Fibroblast of mammary gland (primary cell): Measurements from ENCODE around the gene JADE3.

Experiments
- DNase-seq: peaks from one replicate; pipeline ENCODE4 v3.0.0-alpha.2; 2010; ENCODE audit warnings: low read depth
- H3K4me3 ChIP-seq: 2 replicates; pipeline ENCODE4 v1.5.1; 2011; ENCODE audit warnings: low read depth, mild to moderate bottlenecking, low read length, moderate library complexity; ENCODE audit not compliant: control insufficient read depth
- CTCF ChIP-seq: conservative IDR thresholded peaks from 2 replicates; pipeline ENCODE4 v1.5.1; 2011; ENCODE audit warnings: low read depth, low read length, inconsistent platforms; ENCODE audit not compliant: control insufficient read depth, insufficient read depth

Gene JADE3

DNA sequence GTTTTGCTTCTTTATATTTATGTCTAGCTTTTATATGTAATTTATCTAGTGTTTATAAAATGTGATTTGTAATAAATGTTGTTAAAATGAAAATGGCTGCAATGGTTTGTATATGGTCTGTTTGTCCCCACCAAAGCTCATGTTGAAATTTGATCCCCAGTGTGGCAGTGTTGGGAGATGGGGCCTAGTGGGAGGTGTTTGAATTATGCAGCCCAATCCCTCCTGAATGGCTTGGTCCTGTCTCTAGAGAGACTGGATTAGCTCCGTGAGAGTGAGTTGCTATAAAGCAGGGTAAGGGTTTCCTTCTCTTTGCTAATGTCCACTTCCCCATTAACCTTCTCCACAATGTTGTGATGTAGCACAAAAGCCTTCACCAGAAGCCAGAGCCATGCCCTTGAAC, 30.0 kb upstream of the JADE3 start:
- no peak for TF ChIP-seq CTCF
- no peak for DNase-seq
- H3K4me3 ChIP-seq: no peak overlapping the region

DNA sequence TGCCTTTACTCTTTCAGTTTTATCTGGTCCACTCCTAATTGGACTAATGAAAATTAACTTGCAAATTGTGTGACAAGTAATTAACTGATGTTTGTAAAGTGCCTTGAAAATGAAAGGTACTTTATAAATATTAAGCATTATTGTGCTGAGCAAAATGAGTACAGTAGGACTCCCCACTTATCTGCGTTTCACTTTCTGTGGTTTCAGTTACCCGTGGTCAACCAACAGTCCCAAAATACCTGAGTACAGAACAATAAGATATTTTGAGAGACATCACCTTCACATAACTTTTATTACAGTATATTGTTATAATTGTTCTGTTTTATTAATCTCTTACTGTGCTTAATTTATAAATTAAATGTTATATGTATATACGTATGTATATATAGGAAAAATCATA, 27.4 kb upstream of the JADE3 start:
- H3K4me3 ChIP-seq: no peak overlapping the region
- DNase-seq: no peak
- TF ChIP-seq CTCF: no peak

- no peak for TF ChIP-seq CTCF
- no peak for DNase-seq
- no peak overlapping the region for H3K4me3 ChIP-seq
Observed at GRCh38 chrX:46898207-46898606, 14.0 kb upstream of the JADE3 start.

DNA sequence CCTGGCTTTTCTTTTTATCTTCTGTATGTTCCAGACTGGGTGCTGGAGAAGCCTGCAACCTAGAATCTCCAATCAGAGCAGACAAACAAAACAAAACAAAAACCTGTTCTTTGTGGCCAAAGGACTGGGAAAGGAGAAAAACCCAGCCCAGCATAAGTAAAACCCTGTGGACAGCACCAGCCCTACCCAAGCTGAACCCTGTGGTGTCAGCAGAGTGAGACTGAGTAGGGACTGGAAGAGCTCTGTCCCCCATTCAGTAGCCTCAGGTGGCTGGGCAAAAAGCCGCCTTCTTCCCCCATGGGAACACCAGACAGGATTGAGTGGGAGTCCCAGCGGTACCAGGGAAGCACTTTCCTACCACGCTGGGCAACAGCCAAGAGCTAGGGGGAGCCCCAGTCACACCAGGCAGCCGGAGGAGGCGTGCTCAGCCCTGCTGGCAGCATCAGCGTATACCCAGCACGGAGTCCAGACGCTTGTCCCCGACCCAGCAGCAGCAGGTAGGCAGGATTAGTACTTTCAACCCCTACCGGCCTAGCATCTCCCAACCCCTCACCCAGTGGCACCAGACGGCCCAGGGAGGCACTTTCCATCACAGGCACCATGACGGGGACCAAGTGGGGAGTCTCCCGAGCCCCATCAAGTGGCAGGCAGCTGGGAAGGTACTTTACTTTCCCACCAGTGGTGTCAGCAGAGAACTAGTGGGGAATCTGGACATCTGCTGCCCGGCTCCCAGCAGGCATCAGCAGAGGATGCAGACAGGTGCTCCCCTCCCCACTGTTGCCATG, 8.6 kb upstream of the JADE3 start:
- DNase-seq: peak; percentile 65
- peak; percentile 47 for TF ChIP-seq CTCF
- H3K4me3 ChIP-seq: peak overlapping the region; percentile 47

DNA sequence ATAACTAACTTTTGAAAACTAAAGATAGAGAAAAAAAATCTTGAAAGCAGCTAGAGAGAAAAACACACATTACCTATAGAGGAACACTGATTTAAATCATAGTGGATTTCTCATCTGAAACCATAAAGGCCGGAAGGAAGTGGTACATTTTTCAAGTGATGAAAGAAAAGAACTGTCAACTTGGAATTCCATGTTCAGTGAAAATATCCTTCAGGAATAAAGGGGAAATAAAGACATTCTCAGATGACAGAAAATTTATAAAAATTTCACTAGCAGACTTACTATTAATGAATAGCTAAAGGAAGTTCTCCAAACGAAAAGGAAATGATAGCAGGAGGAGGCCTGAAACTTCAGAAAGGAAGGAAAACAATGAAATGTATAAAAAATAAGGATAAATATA, 7.6 kb upstream of the JADE3 start:
- no peak for DNase-seq
- TF ChIP-seq CTCF: no peak
- H3K4me3 ChIP-seq: no peak overlapping the region

- no peak overlapping the region for H3K4me3 ChIP-seq
- no peak for DNase-seq
- no peak for TF ChIP-seq CTCF
Observed at GRCh38 chrX:46910415-46910814, 1.8 kb upstream of the JADE3 start.
